CD4-positive, alpha-beta memory T cell (primary cell): ENCODE data around the gene GLMN. TPM values are rescaled to one million over a fixed set of nuclear protein-coding genes. Genes with fewer than 3 reads are reported as not detected.

Experiments
- CTCF ChIA-PET: fragments of 350-600 bp; sonication (Branson Sonifier 250); formaldehyde crosslinking; loops from one replicate; lab custom pipeline; 2021; ENCODE audit warnings: inconsistent platforms; ENCODE audit not compliant: partially characterized antibody; lab: Charles Lee
- POLR2A ChIA-PET: fragments of 350-600 bp; sonication (Branson Sonifier 250); formaldehyde crosslinking; loops from one replicate; lab custom pipeline; 2021; ENCODE audit not compliant: partially characterized antibody; lab: Charles Lee
- DNase-seq, 5 donors: peaks; one replicate each; pipeline versions ENCODE4 v3.0.0 to v3.0.0-alpha.2; 2020 to 2022; ENCODE audit warnings: mixed read lengths in 1 of 5
- H3K27ac ChIP-seq: one replicate; pipeline ENCODE4 v1.7.0; 2013; ENCODE audit warnings: low read depth, low read length
- H3K27me3 ChIP-seq: 2 replicates; pipeline ENCODE4 v1.7.0; 2013; ENCODE audit warnings: mild to moderate bottlenecking, low read length, moderate library complexity; ENCODE audit not compliant: insufficient read depth
- H3K36me3 ChIP-seq: 2 replicates; pipeline ENCODE4 v1.7.0; 2013; ENCODE audit warnings: mild to moderate bottlenecking, low read length, moderate library complexity; ENCODE audit not compliant: insufficient read depth
- H3K4me1 ChIP-seq: 2 replicates; pipeline ENCODE4 v1.7.0; 2013; ENCODE audit warnings: mild to moderate bottlenecking, low read length, moderate library complexity; ENCODE audit not compliant: insufficient read depth
- H3K4me3 ChIP-seq, 2 donors: one replicate each; pipeline ENCODE4 v1.7.0; 2013; ENCODE audit warnings: low read length in 2 of 2, mild to moderate bottlenecking in 1 of 2
- H3K9me3 ChIP-seq, 2 donors: one replicate each; pipeline ENCODE4 v1.7.0; 2013; ENCODE audit warnings: low read length in 2 of 2, control low read depth in 1 of 2; ENCODE audit not compliant: control insufficient read depth in 1 of 2
- H3K27ac Mint-ChIP-seq, 7 donors: one replicate each; pipeline ENCODE4 v1.8.0; 2020 to 2021; ENCODE audit warnings: mixed read lengths in 7 of 7, mild to moderate bottlenecking in 6 of 7, inconsistent platforms in 3 of 7, moderate library complexity in 3 of 7
- H3K27me3 Mint-ChIP-seq, 2 donors: one replicate each; pipeline ENCODE4 v1.8.0; 2020 to 2021; ENCODE audit warnings: mixed read lengths in 2 of 2
- H3K36me3 Mint-ChIP-seq, 2 donors: one replicate each; pipeline ENCODE4 v1.8.0; 2020 to 2021; ENCODE audit warnings: mixed read lengths in 2 of 2, inconsistent platforms in 1 of 2, mild to moderate bottlenecking in 1 of 2
- H3K4me1 Mint-ChIP-seq, 4 donors: one replicate each; pipeline ENCODE4 v1.8.0; 2020 to 2021; ENCODE audit warnings: mixed read lengths in 4 of 4, mild to moderate bottlenecking in 1 of 4
- H3K4me3 Mint-ChIP-seq, 8 donors: one replicate each; pipeline ENCODE4 v1.8.0; 2020 to 2021; ENCODE audit warnings: mixed read lengths in 8 of 8, mild to moderate bottlenecking in 7 of 8, moderate library complexity in 6 of 8, inconsistent platforms in 3 of 8
- H3K9me3 Mint-ChIP-seq, 8 donors: one replicate each; pipeline ENCODE4 v1.8.0; 2020 to 2021; ENCODE audit warnings: mixed read lengths in 8 of 8, mild to moderate bottlenecking in 5 of 8, inconsistent platforms in 3 of 8, moderate library complexity in 1 of 8
- intact Hi-C: fragments of 100-400 bp; cut with micrococcal nuclease; formaldehyde crosslinking; loops from one replicate; pipeline ENCODE4 v1.15.1; 2023
- polyA plus RNA-seq, 2 donors: library from polyadenylated mRNA; unstranded; fragments of 300-500 nt; fragmentation: Illumina TruSeq; gene quantifications; one replicate each; pipeline ENCODE4 v1.2.3, GENCODE V29; 2021
- total RNA-seq, 2 experiments: library from RNA; stranded (reverse); gene quantifications; one replicate each; pipeline ENCODE4 v1.2.3, GENCODE V29; 2021

The GLMN gene
- total and polyA plus RNA-seq, 4 experiments from 2014 or later = 12.5 to 14.7 (median 13.6) TPM

GRCh38 chr1:92329347-92330129, 30.8 kb upstream of the GLMN start:
- Mint-ChIP-seq H3K36me3 (peaks cover 54 to 72% of the 10 kb centered on the region in 2 donors), H3K27me3 (no peaks in the 10 kb centered on the region), H3K9me3 (peaks cover 3 to 25% (median 19%) of the 10 kb centered on the region in 8 donors), H3K4me1 (peaks cover 5 to 13% (median 10%) of the 10 kb centered on the region in 4 donors), H3K27ac (peak overlapping the region in 1 of 7 donors; percentile 35), H3K4me3 (no peak overlapping the region)
- ChIA-PET POLR2A (interaction anchor here (1.4 kb wide), 1 partner anchor 10 kb away, joined by 4 read pairs; no protein-coding TSS in a partner anchor), CTCF (interaction anchor here (1.0 to 1.2 kb wide), 2 partner anchors 12 to 13 kb away, joined by 4 read pairs; no protein-coding TSS in a partner anchor)
- H3K4me3 ChIP-seq = no peak overlapping the region
- H3K27me3 ChIP-seq = no peaks in the 10 kb centered on the region
- DNase-seq = no peak
- H3K4me1 ChIP-seq = peaks cover under 1% of the 10 kb centered on the region
- no peak overlapping the region for H3K27ac ChIP-seq
- intact Hi-C loops = no loop called here
- H3K36me3 ChIP-seq = no peaks in the 10 kb centered on the region
- no peaks in the 10 kb centered on the region for H3K9me3 ChIP-seq

- intact Hi-C loops = no loop called here
- H3K4me3 Mint-ChIP-seq = no peak overlapping the region
- CTCF ChIA-PET = interaction anchor here (0.8 to 1.8 kb wide), 2 partner anchors 10 to 14 kb away, joined by 3 to 4 read pairs; no protein-coding TSS in a partner anchor
- no peak overlapping the region for H3K4me3 ChIP-seq
- no peak overlapping the region for H3K27ac ChIP-seq
- H3K36me3 Mint-ChIP-seq = peaks cover 60 to 72% of the 10 kb centered on the region in 2 donors
- H3K27ac Mint-ChIP-seq = no peak overlapping the region
- POLR2A ChIA-PET = interaction anchor here (1.0 to 1.4 kb wide), 2 partner anchors 8 to 157 kb away, joined by 3 to 4 read pairs; no protein-coding TSS in a partner anchor
- no peaks in the 10 kb centered on the region for H3K27me3 Mint-ChIP-seq
- H3K9me3 ChIP-seq = no peaks in the 10 kb centered on the region
- H3K4me1 ChIP-seq = peaks cover 13% of the 10 kb centered on the region
- peaks cover 18 to 26% (median 21%) of the 10 kb centered on the region in 4 donors for H3K4me1 Mint-ChIP-seq
- DNase-seq = no peak
- peaks cover 3 to 25% (median 19%) of the 10 kb centered on the region in 8 donors for H3K9me3 Mint-ChIP-seq
- peaks cover 3% of the 10 kb centered on the region for H3K36me3 ChIP-seq
- no peaks in the 10 kb centered on the region for H3K27me3 ChIP-seq
These were observed 29.0 kb upstream of the GLMN start for GRCh38 chr1:92327794-92328193.

GRCh38 chr1:92326681-92327080, 27.9 kb upstream of the GLMN start:
- no peak for DNase-seq
- CTCF ChIA-PET = interaction anchor here (1.3 kb wide), 1 partner anchor 18 kb away, joined by 6 read pairs; no protein-coding TSS in a partner anchor
- H3K4me3 Mint-ChIP-seq = no peak overlapping the region
- H3K36me3 ChIP-seq = peaks cover 3% of the 10 kb centered on the region
- no peaks in the 10 kb centered on the region for H3K27me3 Mint-ChIP-seq
- no peaks in the 10 kb centered on the region for H3K9me3 ChIP-seq
- H3K36me3 Mint-ChIP-seq = peaks cover 58 to 72% of the 10 kb centered on the region in 2 donors
- H3K27ac ChIP-seq = no peak overlapping the region
- H3K4me1 ChIP-seq = peaks cover 13% of the 10 kb centered on the region
- H3K4me3 ChIP-seq = no peak overlapping the region
- H3K27me3 ChIP-seq = no peaks in the 10 kb centered on the region
- peaks cover 3 to 25% (median 19%) of the 10 kb centered on the region in 8 donors for H3K9me3 Mint-ChIP-seq
- POLR2A ChIA-PET = no interaction called here
- no peak overlapping the region for H3K27ac Mint-ChIP-seq
- peaks cover 15 to 23% (median 20%) of the 10 kb centered on the region in 4 donors for H3K4me1 Mint-ChIP-seq
- intact Hi-C loops = no loop called here

- ChIA-PET POLR2A (no interaction called here), CTCF (no interaction called here)
- Histone ChIP-seq H3K27me3 (no peaks in the 10 kb centered on the region), H3K9me3 (no peaks in the 10 kb centered on the region), H3K27ac (peak overlapping the region; percentile 48), H3K4me3 (no peak overlapping the region), H3K4me1 (peaks cover 13% of the 10 kb centered on the region), H3K36me3 (peaks cover 3% of the 10 kb centered on the region)
- H3K27me3 Mint-ChIP-seq = no peaks in the 10 kb centered on the region
- H3K4me3 Mint-ChIP-seq = peak overlapping the region in 3 of 8 donors; percentile 24 to 88 (median 75)
- no peak for DNase-seq
- peaks cover 64 to 67% of the 10 kb centered on the region in 2 donors for H3K36me3 Mint-ChIP-seq
- H3K9me3 Mint-ChIP-seq = peaks cover 3 to 25% (median 19%) of the 10 kb centered on the region in 8 donors
- H3K4me1 Mint-ChIP-seq = peaks cover 12 to 19% (median 14%) of the 10 kb centered on the region in 4 donors
- intact Hi-C loops = no loop called here
- H3K27ac Mint-ChIP-seq = peak overlapping the region in 6 of 7 donors; percentile 51 to 94 (median 78)
These were observed 26.0 kb upstream of the GLMN start for GRCh38 chr1:92324784-92325183.

GRCh38 chr1:92323473-92324453, 25.0 kb upstream of the GLMN start:
- peaks cover 21% of the 10 kb centered on the region for H3K4me1 ChIP-seq
- DNase-seq = no peak
- no peaks in the 10 kb centered on the region for H3K9me3 ChIP-seq
- H3K4me1 Mint-ChIP-seq = peaks cover 15 to 27% (median 22%) of the 10 kb centered on the region in 4 donors
- H3K36me3 ChIP-seq = peaks cover 3% of the 10 kb centered on the region
- H3K9me3 Mint-ChIP-seq = peaks cover 3 to 22% (median 19%) of the 10 kb centered on the region in 8 donors
- peak overlapping the region in 1 of 2 donors; percentile 2 for H3K4me3 ChIP-seq
- H3K27me3 ChIP-seq = no peaks in the 10 kb centered on the region
- peak overlapping the region; percentile 48 for H3K27ac ChIP-seq
- peak overlapping the region; percentile 60 to 88 (median 72) for H3K4me3 Mint-ChIP-seq
- intact Hi-C loops = no loop called here
- peak overlapping the region; percentile 71 to 94 (median 91) for H3K27ac Mint-ChIP-seq
- no peaks in the 10 kb centered on the region for H3K27me3 Mint-ChIP-seq
- ChIA-PET POLR2A (interaction anchor here (1.5 kb wide), 1 partner anchor 162 kb away, joined by 4 read pairs; no protein-coding TSS in a partner anchor), CTCF (no interaction called here)
- H3K36me3 Mint-ChIP-seq = peaks cover 57 to 59% of the 10 kb centered on the region in 2 donors

GRCh38 chr1:92317836-92318493, 19.2 kb upstream of the GLMN start:
- peaks cover 63% of the 10 kb centered on the region for H3K4me1 ChIP-seq
- H3K36me3 ChIP-seq = no peaks in the 10 kb centered on the region
- ChIA-PET CTCF (interaction anchor here (0.6 to 11.4 kb wide), 13 partner anchors 10 to 971 kb away, joined by 3 to 135 read pairs (median 3); partner anchors contain the start of gene GFI1), POLR2A (interaction anchor here (0.6 to 10.2 kb wide), 6 partner anchors 92 to 779 kb away, joined by 3 to 154 read pairs (median 4); partner anchors contain the start of gene GFI1)
- Mint-ChIP-seq H3K27ac (peak overlapping the region; percentile 59 to 94 (median 90)), H3K36me3 (peaks cover 10 to 11% of the 10 kb centered on the region in 2 donors), H3K27me3 (no peaks in the 10 kb centered on the region), H3K4me1 (peaks cover 39 to 61% (median 48%) of the 10 kb centered on the region in 4 donors), H3K4me3 (peak overlapping the region; percentile 55 to 79 (median 62)), H3K9me3 (peaks cover 0 to 1% (median 0%) of the 10 kb centered on the region in 8 donors)
- H3K4me3 ChIP-seq = no peak overlapping the region
- H3K27me3 ChIP-seq = no peaks in the 10 kb centered on the region
- intact Hi-C loops = loop anchor here (2.0 to 5.0 kb wide), 2 partner anchors 144 to 165 kb away; no protein-coding TSS in a partner anchor
- H3K27ac ChIP-seq = peak overlapping the region; percentile 36
- no peaks in the 10 kb centered on the region for H3K9me3 ChIP-seq
- DNase-seq = peak; percentile 27 to 56 (median 40)
